ENCODE measurements around the gene GPER1.

The GPER1 gene

DNA sequence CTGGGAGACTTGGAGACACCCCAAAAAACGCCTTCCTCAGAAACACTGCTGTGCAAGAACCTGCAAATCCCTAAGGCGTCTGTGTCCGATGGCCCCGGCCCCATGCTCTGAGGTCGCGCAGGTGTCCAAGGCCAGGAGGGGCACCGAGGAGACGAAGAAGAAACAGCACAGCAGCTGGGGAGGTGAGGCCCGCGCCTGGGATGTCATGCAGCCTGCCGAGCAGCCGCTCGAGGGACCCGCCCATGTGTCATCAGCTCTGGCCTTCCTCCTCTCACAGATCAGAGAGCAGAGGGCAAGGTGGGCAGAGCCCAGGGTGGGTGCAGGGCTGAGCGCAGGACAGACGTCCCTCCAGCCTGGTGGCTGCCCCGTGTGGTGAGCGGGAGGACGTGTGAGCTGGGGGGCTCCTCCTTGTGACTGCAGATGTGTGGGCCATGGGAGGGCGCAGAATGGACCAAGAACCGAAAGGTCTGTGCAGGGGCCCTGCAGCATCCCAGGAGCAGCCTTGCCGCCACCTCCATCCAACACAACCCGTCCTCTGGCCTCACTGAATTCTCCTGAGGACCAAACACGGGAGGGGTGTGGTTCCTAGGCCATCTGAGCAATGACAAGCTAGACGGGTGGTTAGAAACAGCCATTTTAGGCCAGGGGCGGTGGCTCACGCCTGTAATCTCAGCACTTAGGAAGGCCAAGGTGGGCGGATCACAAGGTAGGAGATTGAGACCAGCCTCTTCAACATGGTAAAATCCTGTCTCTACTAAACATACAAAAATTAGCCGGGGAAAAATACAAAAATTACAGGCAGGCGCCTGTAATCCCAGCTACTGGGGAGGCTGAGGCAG is 13.1 kb upstream of the GPER1 start:
- Histone ChIP-seq H3K4me3 (ENCODE audit: low read length) (no peak overlapping the region), H3K9ac (ENCODE audit: low read length) (no peak overlapping the region), H3K36me3 (ENCODE audit: control insufficient read depth, insufficient read depth, low read length, severe bottlenecking) (no peaks in the 10 kb centered on the region), H3K27me3 (replicated peaks; ENCODE audit: control insufficient read depth, insufficient read depth, low read length) (no peaks in the 10 kb centered on the region), H3K4me1 (ENCODE audit: control insufficient read depth, insufficient read depth, low read length) (peaks cover 12% of the 10 kb centered on the region), H3K9me3 (ENCODE audit: control insufficient read depth, low read length) (no peaks in the 10 kb centered on the region)
- no peak for DNase-seq (ENCODE audit: low read depth)

DNA sequence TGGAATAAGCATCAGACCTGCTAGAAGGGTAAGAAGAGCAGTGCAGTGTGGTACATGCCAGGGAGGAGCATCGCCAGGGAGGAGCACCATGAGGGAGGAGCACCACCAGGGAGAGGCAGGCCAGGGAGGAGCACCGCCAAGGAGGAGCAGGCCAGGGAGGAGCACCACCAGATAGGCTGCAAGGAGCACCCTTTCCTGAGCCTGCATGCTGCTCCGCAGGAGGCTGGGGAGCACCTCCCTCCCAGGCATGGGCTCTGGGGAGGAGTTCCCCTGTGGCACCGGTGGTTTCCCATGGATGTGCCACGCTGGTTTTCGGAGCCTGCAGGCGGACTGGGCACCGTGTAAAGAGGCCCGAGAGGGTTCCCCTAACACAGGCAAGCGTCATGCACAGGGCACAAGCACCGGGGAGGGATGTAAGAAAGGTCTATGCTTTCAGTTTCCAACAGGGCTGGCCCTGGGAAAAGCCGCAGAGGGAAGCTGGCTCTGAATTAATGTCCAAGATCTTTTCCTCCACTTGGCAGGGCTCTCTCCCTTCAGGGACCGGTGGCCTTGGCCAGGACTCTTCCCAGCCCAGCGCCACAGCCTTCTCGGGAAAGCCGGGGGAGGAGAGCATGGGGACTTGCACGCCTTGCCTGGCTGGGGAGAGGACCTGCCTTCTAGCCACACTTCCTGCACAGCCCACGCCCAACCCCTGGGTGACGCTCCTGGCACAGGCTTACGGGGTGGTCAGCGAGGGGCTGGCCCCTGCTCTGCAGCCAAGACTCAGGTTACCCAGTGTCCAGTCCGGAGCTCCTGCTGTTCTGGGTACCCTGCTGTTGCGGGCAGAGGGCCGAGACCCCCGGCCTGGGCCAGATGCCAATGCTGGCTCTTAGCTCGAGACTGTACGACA is 11.5 kb upstream of the GPER1 start:
- peak overlapping the region; percentile 73 for H3K4me3 ChIP-seq (ENCODE audit: low read length)
- no peaks in the 10 kb centered on the region for H3K9me3 ChIP-seq (ENCODE audit: control insufficient read depth, low read length)
- no peaks in the 10 kb centered on the region for H3K36me3 ChIP-seq (ENCODE audit: control insufficient read depth, insufficient read depth, low read length, severe bottlenecking)
- peak overlapping the region; percentile 83 for H3K9ac ChIP-seq (ENCODE audit: low read length)
- no peaks in the 10 kb centered on the region for H3K27me3 ChIP-seq (replicated peaks; ENCODE audit: control insufficient read depth, insufficient read depth, low read length)
- DNase-seq (ENCODE audit: low read depth): no peak
- H3K4me1 ChIP-seq (ENCODE audit: control insufficient read depth, insufficient read depth, low read length): peaks cover 12% of the 10 kb centered on the region

GRCh38 chr7:1078519-1078918 is 9.4 kb upstream of the GPER1 start:
- Histone ChIP-seq H3K9me3 (ENCODE audit: control insufficient read depth, low read length) (no peaks in the 10 kb centered on the region), H3K27me3 (replicated peaks; ENCODE audit: control insufficient read depth, insufficient read depth, low read length) (no peaks in the 10 kb centered on the region), H3K9ac (ENCODE audit: low read length) (no peak overlapping the region), H3K4me3 (ENCODE audit: low read length) (no peak overlapping the region), H3K4me1 (ENCODE audit: control insufficient read depth, insufficient read depth, low read length) (peaks cover 12% of the 10 kb centered on the region), H3K36me3 (ENCODE audit: control insufficient read depth, insufficient read depth, low read length, severe bottlenecking) (no peaks in the 10 kb centered on the region)
- no peak for DNase-seq (ENCODE audit: low read depth)

GRCh38 chr7:1078985-1079384 is 8.9 kb upstream of the GPER1 start:
- H3K9me3 ChIP-seq (ENCODE audit: control insufficient read depth, low read length): no peaks in the 10 kb centered on the region
- H3K9ac ChIP-seq (ENCODE audit: low read length): no peak overlapping the region
- no peaks in the 10 kb centered on the region for H3K36me3 ChIP-seq (ENCODE audit: control insufficient read depth, insufficient read depth, low read length, severe bottlenecking)
- H3K4me3 ChIP-seq (ENCODE audit: low read length): no peak overlapping the region
- peaks cover 12% of the 10 kb centered on the region for H3K4me1 ChIP-seq (ENCODE audit: control insufficient read depth, insufficient read depth, low read length)
- DNase-seq (ENCODE audit: low read depth): no peak
- H3K27me3 ChIP-seq (replicated peaks; ENCODE audit: control insufficient read depth, insufficient read depth, low read length): no peaks in the 10 kb centered on the region

DNA sequence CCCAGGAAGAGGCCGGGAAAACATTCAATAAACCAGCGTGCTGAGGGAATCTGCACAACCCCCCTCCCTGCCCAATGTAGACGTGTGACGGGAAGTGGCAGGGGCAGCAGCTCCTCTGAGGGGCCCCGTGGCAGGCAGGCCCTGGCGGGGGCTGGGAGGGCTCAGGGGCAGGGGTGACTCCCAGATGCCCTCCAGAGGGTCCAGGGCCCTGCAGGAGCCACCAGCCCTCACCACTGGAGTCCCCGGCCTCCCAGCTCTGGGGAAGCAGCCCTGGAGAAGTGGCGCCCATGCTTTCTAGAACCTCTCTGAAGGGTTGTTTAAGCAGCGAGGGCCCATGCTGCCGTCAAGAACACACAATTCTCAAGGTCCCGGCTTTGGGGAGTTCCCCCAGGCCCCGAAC is 8.4 kb upstream of the GPER1 start:
- Histone ChIP-seq H3K4me3 (ENCODE audit: low read length) (no peak overlapping the region), H3K27me3 (replicated peaks; ENCODE audit: control insufficient read depth, insufficient read depth, low read length) (no peaks in the 10 kb centered on the region), H3K9ac (ENCODE audit: low read length) (no peak overlapping the region), H3K36me3 (ENCODE audit: control insufficient read depth, insufficient read depth, low read length, severe bottlenecking) (no peaks in the 10 kb centered on the region), H3K9me3 (ENCODE audit: control insufficient read depth, low read length) (no peaks in the 10 kb centered on the region), H3K4me1 (ENCODE audit: control insufficient read depth, insufficient read depth, low read length) (peaks cover 13% of the 10 kb centered on the region)
- no peak for DNase-seq (ENCODE audit: low read depth)

GRCh38 chr7:1080252-1080920 is 7.5 kb upstream of the GPER1 start:
- Histone ChIP-seq H3K9me3 (ENCODE audit: control insufficient read depth, low read length) (no peaks in the 10 kb centered on the region), H3K4me1 (ENCODE audit: control insufficient read depth, insufficient read depth, low read length) (peaks cover 22% of the 10 kb centered on the region), H3K36me3 (ENCODE audit: control insufficient read depth, insufficient read depth, low read length, severe bottlenecking) (no peaks in the 10 kb centered on the region), H3K9ac (ENCODE audit: low read length) (no peak overlapping the region), H3K4me3 (ENCODE audit: low read length) (no peak overlapping the region), H3K27me3 (replicated peaks; ENCODE audit: control insufficient read depth, insufficient read depth, low read length) (no peaks in the 10 kb centered on the region)
- no peak for DNase-seq (ENCODE audit: low read depth)

GRCh38 chr7:1080921-1081255 is 7.0 kb upstream of the GPER1 start:
- peaks cover 25% of the 10 kb centered on the region for H3K4me1 ChIP-seq (ENCODE audit: control insufficient read depth, insufficient read depth, low read length)
- H3K4me3 ChIP-seq (ENCODE audit: low read length): no peak overlapping the region
- no peak overlapping the region for H3K9ac ChIP-seq (ENCODE audit: low read length)
- no peaks in the 10 kb centered on the region for H3K36me3 ChIP-seq (ENCODE audit: control insufficient read depth, insufficient read depth, low read length, severe bottlenecking)
- no peaks in the 10 kb centered on the region for H3K27me3 ChIP-seq (replicated peaks; ENCODE audit: control insufficient read depth, insufficient read depth, low read length)
- H3K9me3 ChIP-seq (ENCODE audit: control insufficient read depth, low read length): no peaks in the 10 kb centered on the region
- DNase-seq (ENCODE audit: low read depth): no peak

DNA sequence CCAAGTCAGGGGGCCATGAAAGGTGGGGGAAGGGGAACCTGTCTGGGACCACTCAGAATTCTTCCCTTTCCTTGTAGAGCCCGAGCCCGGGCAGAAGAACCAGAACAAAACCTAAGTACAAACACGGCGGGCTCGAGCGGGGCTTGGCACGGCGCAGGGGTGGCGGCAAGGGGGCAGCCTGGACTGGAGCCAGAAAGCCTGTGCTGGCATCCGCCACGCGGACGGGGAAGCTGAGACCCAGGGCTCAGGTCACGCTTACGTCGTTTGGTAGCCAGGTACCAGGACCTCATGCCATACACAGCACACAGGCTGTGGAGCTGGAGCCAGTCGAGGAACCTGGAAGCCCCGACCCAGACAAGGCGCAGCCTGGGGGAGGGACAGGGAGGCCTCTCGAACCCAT is 6.6 kb upstream of the GPER1 start:
- H3K4me1 ChIP-seq (ENCODE audit: control insufficient read depth, insufficient read depth, low read length): peaks cover 25% of the 10 kb centered on the region
- DNase-seq (ENCODE audit: low read depth): no peak

GRCh38 chr7:1081931-1082401 is 5.9 kb upstream of the GPER1 start:
- no peaks in the 10 kb centered on the region for H3K27me3 ChIP-seq (replicated peaks; ENCODE audit: control insufficient read depth, insufficient read depth, low read length)
- H3K36me3 ChIP-seq (ENCODE audit: control insufficient read depth, insufficient read depth, low read length, severe bottlenecking): no peaks in the 10 kb centered on the region
- H3K4me3 ChIP-seq (ENCODE audit: low read length): no peak overlapping the region
- H3K9me3 ChIP-seq (ENCODE audit: control insufficient read depth, low read length): no peaks in the 10 kb centered on the region
- peaks cover 24% of the 10 kb centered on the region for H3K4me1 ChIP-seq (ENCODE audit: control insufficient read depth, insufficient read depth, low read length)
- DNase-seq (ENCODE audit: low read depth): no peak
- no peak overlapping the region for H3K9ac ChIP-seq (ENCODE audit: low read length)

More for the DNA sequence above, 6.6 kb upstream of the GPER1 start:
- Histone ChIP-seq H3K9ac (ENCODE audit: low read length) (no peak overlapping the region), H3K4me3 (ENCODE audit: low read length) (no peak overlapping the region), H3K9me3 (ENCODE audit: control insufficient read depth, low read length) (no peaks in the 10 kb centered on the region), H3K36me3 (ENCODE audit: control insufficient read depth, insufficient read depth, low read length, severe bottlenecking) (no peaks in the 10 kb centered on the region), H3K27me3 (replicated peaks; ENCODE audit: control insufficient read depth, insufficient read depth, low read length) (no peaks in the 10 kb centered on the region)

DNA sequence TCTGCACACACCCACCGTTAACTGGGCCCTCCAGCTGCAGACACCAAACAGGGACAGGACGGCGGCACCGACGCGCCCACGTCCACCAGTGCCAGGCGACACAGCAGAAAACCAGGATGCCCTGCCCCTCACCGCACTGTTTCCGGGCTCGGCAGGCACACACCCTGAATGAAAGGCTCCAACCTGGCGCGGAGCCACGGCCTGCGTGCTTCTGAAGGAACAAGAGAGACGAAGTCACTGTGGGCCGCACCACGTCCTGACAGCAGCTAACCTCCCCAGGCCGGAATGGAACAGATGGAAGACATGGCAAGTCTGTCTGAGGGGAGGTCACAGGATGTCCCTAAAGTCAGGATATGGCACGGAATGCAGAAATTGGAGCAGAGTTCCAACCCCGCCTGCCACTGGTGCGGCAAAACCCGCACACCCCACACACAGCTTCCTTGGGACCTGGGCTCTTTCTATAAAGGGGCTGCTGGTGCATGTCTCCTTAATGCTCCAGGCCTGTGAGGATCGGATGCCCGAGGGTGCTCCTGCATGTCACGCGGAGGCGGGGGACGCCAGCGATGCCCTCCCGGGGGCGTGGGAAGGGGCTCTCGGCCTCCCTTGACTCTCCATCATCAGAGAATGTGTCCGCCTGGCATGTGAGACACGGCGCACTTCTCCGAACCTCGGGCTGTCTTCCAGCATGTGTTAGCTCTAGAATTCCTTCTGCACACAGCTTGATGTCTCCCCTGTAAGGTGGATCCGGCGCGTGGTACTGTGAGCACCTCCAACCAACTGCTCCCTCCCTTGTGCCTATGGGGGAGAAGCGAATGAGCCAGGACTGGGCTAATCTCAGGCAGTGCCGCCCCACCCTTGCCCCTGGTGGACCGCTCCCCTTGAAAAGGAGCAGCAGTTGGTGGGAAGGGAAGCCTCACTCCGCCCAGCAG is 3.9 kb upstream of the GPER1 start:
- no peaks in the 10 kb centered on the region for H3K36me3 ChIP-seq (ENCODE audit: control insufficient read depth, insufficient read depth, low read length, severe bottlenecking)
- H3K4me1 ChIP-seq (ENCODE audit: control insufficient read depth, insufficient read depth, low read length): peaks cover 45% of the 10 kb centered on the region
- H3K9me3 ChIP-seq (ENCODE audit: control insufficient read depth, low read length): no peaks in the 10 kb centered on the region
- no peak for DNase-seq (ENCODE audit: low read depth)
- H3K9ac ChIP-seq (ENCODE audit: low read length): no peak overlapping the region
- H3K27me3 ChIP-seq (replicated peaks; ENCODE audit: control insufficient read depth, insufficient read depth, low read length): no peaks in the 10 kb centered on the region
- no peak overlapping the region for H3K4me3 ChIP-seq (ENCODE audit: low read length)

Data from adipocyte (in vitro differentiated cells).